ENCODE measurements around the gene TEX38. TPM values are rescaled to one million over a fixed set of nuclear protein-coding genes. Genes with fewer than 3 reads are reported as not detected.
"Not testable (repeated sequence)": the region's sequence is repeated elsewhere in the genome, so short reads cannot be mapped to it uniquely, and the experiment has no call there.

The TEX38 gene
- total RNA-seq, 1 experiment from 2014 or later, result 0.47 TPM

DNA sequence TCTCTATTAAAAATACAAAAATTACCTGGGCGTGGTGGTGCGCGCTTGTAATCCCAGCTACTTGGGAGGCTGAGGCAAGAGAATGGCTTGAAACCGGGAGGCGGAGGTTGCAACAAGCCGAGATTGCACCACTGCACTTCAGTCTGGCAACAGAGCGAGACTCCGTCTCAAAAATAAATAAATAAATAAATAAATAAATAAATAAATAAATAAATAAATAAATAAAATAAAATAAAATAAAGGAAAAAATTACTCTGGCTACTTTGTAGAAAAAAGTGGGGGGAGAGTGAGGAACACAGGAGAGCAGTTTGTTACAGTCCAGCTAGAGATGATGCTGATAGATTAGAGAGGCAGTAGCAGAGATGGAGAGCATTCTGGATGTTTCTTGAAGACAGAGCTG lies 48.7 kb downstream of the TEX38 start:
- DNase-seq (ENCODE audit: low read depth, low spot score); H3K9ac ChIP-seq (ENCODE audit: low read length); H2AFZ ChIP-seq (ENCODE audit: low read depth, low read length, poor library complexity, severe bottlenecking); H3K4me3 ChIP-seq (replicated peaks in 1 of 2; ENCODE audit: low read depth in 1 of 2, low read length in 2 of 2); BruUV-seq (replicated peaks); H3K27ac ChIP-seq (ENCODE audit: low read depth, low read length); RAD21 ChIA-PET (ENCODE audit: low non-redundant PET in 1 of 2, low total read pairs in 2 of 2, uncharacterized antibody in 2 of 2, unreplicated experiment in 2 of 2); ATAC-seq; H3K36me3 ChIP-seq (ENCODE audit: control insufficient read depth in 1 of 2, insufficient read depth in 2 of 2, low read length in 2 of 2); intact Hi-C loops (cut with micrococcal nuclease); H3K4me2 ChIP-seq (ENCODE audit: low read length); H3K27me3 ChIP-seq (ENCODE audit: insufficient read depth, low read length); H4K20me1 ChIP-seq (ENCODE audit: insufficient read depth); H3K9me3 ChIP-seq (ENCODE audit: control insufficient read depth in 1 of 2, insufficient read depth in 1 of 2, low read depth in 1 of 2, low read length in 2 of 2); H3K9me2 ChIP-seq (ENCODE audit: insufficient read depth): not testable (repeated sequence)
- Histone ChIP-seq H3K79me2 (ENCODE audit: insufficient read depth, low read length) (peaks cover 32% of the 10 kb centered on the region), H3K4me1 (ENCODE audit: control insufficient read depth in 1 of 2, insufficient read depth in 2 of 2, low read length in 2 of 2) (peaks cover 17 to 28% of the 10 kb centered on the region in 2 experiments)
- ChIA-PET POLR2A (interaction anchor here (1.2 kb wide), 1 partner anchor 459 kb away, joined by 4 read pairs; no protein-coding TSS in a partner anchor), CTCF (interaction anchor here (1.2 kb wide), 1 partner anchor 459 kb away, joined by 3 read pairs; no protein-coding TSS in a partner anchor)

DNA sequence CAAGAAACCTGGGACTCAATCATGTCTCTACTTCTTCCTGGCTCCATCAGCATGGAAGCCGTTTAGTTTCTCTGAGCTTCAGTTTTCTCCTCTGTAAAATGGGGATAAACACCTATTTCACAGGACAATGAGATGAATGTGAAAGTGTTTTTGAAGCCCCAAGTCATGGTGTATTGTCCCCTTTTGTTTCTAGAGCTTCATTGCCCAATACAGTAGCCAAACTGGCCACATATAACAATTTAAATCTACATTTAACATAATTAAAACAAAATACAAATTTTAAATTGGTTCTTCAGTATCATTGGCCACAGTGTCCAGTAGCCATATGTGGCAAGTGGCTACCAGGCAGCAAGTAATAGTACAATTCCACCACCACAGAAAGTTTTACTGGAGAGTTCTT lies 49.5 kb downstream of the TEX38 start:
- Histone ChIP-seq H3K9ac (ENCODE audit: low read length) (no peak overlapping the region), H4K20me1 (ENCODE audit: insufficient read depth) (no peaks in the 10 kb centered on the region), H3K4me3 (replicated peaks in 1 of 2; ENCODE audit: low read depth in 1 of 2, low read length in 2 of 2) (no peak overlapping the region), H3K4me2 (ENCODE audit: low read length) (no peak overlapping the region), H3K4me1 (ENCODE audit: control insufficient read depth in 1 of 2, insufficient read depth in 2 of 2, low read length in 2 of 2) (peaks cover 17 to 30% of the 10 kb centered on the region in 2 experiments), H3K27ac (ENCODE audit: low read depth, low read length) (no peak overlapping the region), H2AFZ (ENCODE audit: low read depth, low read length, poor library complexity, severe bottlenecking) (no peak overlapping the region), H3K36me3 (ENCODE audit: control insufficient read depth in 1 of 2, insufficient read depth in 2 of 2, low read length in 2 of 2) (no peaks in the 10 kb centered on the region), H3K9me3 (ENCODE audit: control insufficient read depth in 1 of 2, insufficient read depth in 1 of 2, low read depth in 1 of 2, low read length in 2 of 2) (no peaks in the 10 kb centered on the region), H3K9me2 (ENCODE audit: insufficient read depth) (no peaks in the 10 kb centered on the region), H3K27me3 (ENCODE audit: insufficient read depth, low read length) (no peaks in the 10 kb centered on the region; the same call in 1 of the 2 replicates), H3K79me2 (ENCODE audit: insufficient read depth, low read length) (peaks cover 27% of the 10 kb centered on the region)
- TF ChIP-seq RAD21 (IDR thresholded peaks at IDR 0.05; ENCODE audit: low read depth), result no peak
- no peak for TF ChIP-seq EZH2phosphoT487 (IDR thresholded peaks at IDR 0.05; ENCODE audit: borderline replicate concordance)
- TF ChIP-seq YY1 (IDR thresholded peaks at IDR 0.05; ENCODE audit: extremely low read depth, insufficient replicate concordance, low read depth, low read length), result no peak
- no peak for TF ChIP-seq CEBPB (IDR thresholded peaks at IDR 0.05; ENCODE audit: low read depth)
- TF ChIP-seq, protein P1, sequence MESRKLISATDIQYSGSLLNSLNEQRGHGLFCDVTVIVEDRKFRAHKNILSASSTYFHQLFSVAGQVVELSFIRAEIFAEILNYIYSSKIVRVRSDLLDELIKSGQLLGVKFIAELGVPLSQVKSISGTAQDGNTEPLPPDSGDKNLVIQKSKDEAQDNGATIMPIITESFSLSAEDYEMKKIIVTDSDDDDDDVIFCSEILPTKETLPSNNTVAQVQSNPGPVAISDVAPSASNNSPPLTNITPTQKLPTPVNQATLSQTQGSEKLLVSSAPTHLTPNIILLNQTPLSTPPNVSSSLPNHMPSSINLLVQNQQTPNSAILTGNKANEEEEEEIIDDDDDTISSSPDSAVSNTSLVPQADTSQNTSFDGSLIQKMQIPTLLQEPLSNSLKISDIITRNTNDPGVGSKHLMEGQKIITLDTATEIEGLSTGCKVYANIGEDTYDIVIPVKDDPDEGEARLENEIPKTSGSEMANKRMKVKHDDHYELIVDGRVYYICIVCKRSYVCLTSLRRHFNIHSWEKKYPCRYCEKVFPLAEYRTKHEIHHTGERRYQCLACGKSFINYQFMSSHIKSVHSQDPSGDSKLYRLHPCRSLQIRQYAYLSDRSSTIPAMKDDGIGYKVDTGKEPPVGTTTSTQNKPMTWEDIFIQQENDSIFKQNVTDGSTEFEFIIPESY (IDR thresholded peaks at IDR 0.05; ENCODE audit: extremely low read depth, insufficient replicate concordance, low read length), result no peak
- TF ChIP-seq, protein P2, sequence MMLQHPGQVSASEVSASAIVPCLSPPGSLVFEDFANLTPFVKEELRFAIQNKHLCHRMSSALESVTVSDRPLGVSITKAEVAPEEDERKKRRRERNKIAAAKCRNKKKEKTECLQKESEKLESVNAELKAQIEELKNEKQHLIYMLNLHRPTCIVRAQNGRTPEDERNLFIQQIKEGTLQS (IDR thresholded peaks at IDR 0.05), result no peak
- ChIA-PET CTCF (no interaction called here), POLR2A (no interaction called here), RAD21 (ENCODE audit: low non-redundant PET in 1 of 2, low total read pairs in 2 of 2, uncharacterized antibody in 2 of 2, unreplicated experiment in 2 of 2) (no interaction called here)
- ATAC-seq (no peak), DNase-seq (ENCODE audit: low read depth, low spot score) (no peak)
- BruUV-seq (replicated peaks), result no TSS peak
- intact Hi-C loops (cut with micrococcal nuclease), result no loop called here
